Heart right ventricle (tissue), 16 donors: ENCODE measurements around the gene LRMDA. TPM values are rescaled to one million over a fixed set of nuclear protein-coding genes. Genes with fewer than 3 reads are reported as not detected.

Source experiments
- ATAC-seq, 8 donors: fragments of 200-7000 bp; cut with Tn5 transposase; one replicate each; pipeline ENCODE4 v1.9.1; 2020; ENCODE audit warnings: mild to moderate bottlenecking in 8 of 8, moderate library complexity in 8 of 8, moderate number of reproducible peaks in 1 of 8
- DNase-seq, 2 donors: peaks; one replicate each; pipeline ENCODE4 v3.0.0-alpha.2; 2020
- H3K27ac ChIP-seq, 10 donors: fragments of 200-600 bp; sonication (generic) in 2 of 10; one replicate each; pipeline versions ENCODE4 v1.5.0 to v1.8.0; 2020 to 2022; ENCODE audit warnings: mild to moderate bottlenecking in 3 of 10
- H3K27me3 ChIP-seq, 7 donors: fragments of 200-600 bp; one replicate each; pipeline ENCODE4 v1.8.0; 2021 to 2022; ENCODE audit warnings: mild to moderate bottlenecking in 2 of 7
- H3K36me3 ChIP-seq, 9 donors: fragments of 200-600 bp; sonication (generic) in 1 of 9; one replicate each; pipeline versions ENCODE4 v1.5.0 to v1.8.0; 2020 to 2022; ENCODE audit warnings: mild to moderate bottlenecking in 2 of 9
- H3K4me1 ChIP-seq, 9 donors: fragments of 200-600 bp; sonication (generic) in 1 of 9; one replicate each; pipeline versions ENCODE4 v1.5.0 to v1.8.0; 2020 to 2022; ENCODE audit warnings: mild to moderate bottlenecking in 4 of 9
- H3K4me3 ChIP-seq, 10 donors: fragments of 200-600 bp; sonication (generic) in 2 of 10; one replicate each; pipeline versions ENCODE4 v1.5.0 to v1.8.0; 2020 to 2022; ENCODE audit warnings: mild to moderate bottlenecking in 7 of 10, moderate library complexity in 2 of 10
- H3K9me3 ChIP-seq, 11 donors: fragments of 200-600 bp in 10 of 11; sonication (generic) in 2 of 11; one replicate each; pipeline versions ENCODE4 v1.5.0 to v1.8.0; 2013 to 2022; ENCODE audit warnings: mild to moderate bottlenecking in 2 of 11, control low read depth in 1 of 11, moderate library complexity in 1 of 11
- WGBS, 2 donors: extraction: QIAGEN DNeasy Blood & Tissue Kit; methylation state at CpG; one replicate each; pipeline ENCODE4 v1.1.7; 2013; ENCODE audit warnings: inconsistent platforms in 1 of 2; 5-methylcytosine and 5-hydroxymethylcytosine counted together
- intact Hi-C, 10 donors: fragments of 100-400 bp; cut with DNase I; formaldehyde crosslinking; loops; one replicate each; pipeline versions ENCODE4 v1.11.1 to v1.14.2; 2022
- polyA plus RNA-seq, 2 donors: library from polyadenylated mRNA; stranded (reverse); fragments of 200-250 nt; gene quantifications; one replicate each; pipeline ENCODE4 v1.2.3, GENCODE V29; 2013
- total RNA-seq, 10 donors: library from RNA; stranded (reverse); fragmentation: NEBNext Ultra II Directional in 3 of 10; extraction: Animal tissue kit (Norgen Biotek cat#: 25700) in 3 of 10; gene quantifications; one replicate each; pipeline versions ENCODE4 v1.2.1 to v1.2.4, GENCODE V29; 2021 to 2023
- TF ChIP-seq, protein P1 (sequence below), 9 donors: fragments of 200-600 bp; sonication (generic) in 2 of 9; IDR thresholded peaks; one replicate each; pipeline versions ENCODE4 v1.5.0 to v1.8.0; 2021 to 2022; ENCODE audit warnings: antibody characterized with exemption in 9 of 9, mild to moderate bottlenecking in 5 of 9, moderate library complexity in 1 of 9
- donor health status: Arrhythmogenic right ventricular cardiomyopathy.
- donor health status: ischemic (EF 13 %, LVEDD 7.1; RV severe dilation, severe dysfunction).
- donor health status: healthy with polysubstance abuse.
- donor health status: DM: no; HTN: yes; CAD: no.
- donor health status: DM: no; HTN: no; CAD: no.
- donor health status: ischemic (EF 25% LVEDD 6.9; RV normal size, moderate dysfunction).
- donor health status: ischemic (EF 25% LVEDD 5.7; RV mildly dilated, moderate dysfunction).
- donor health status: healthy.
- donor health status: DM: yes; HTN: yes; CAD: no.
- donor health status: Ischemic cardiomyopathy.
- donor health status: ischemic (EF 35%, LVEDD 5.7; RV mildly dilated, moderate dysfunction).
- donor health status: nonischemic (EF 11% LVEDD 7.7; RV severe dilation, severe dysfunction).
- donor health status: DM: yes; HTN: yes; CAD: no.
- donor health status: PGD.
- donor health status: ischemic (EF 29% LVEDD 5.4; RV normal size, mild dysfunction).
- donor health status: nonischemic (EF 23%, LVEDD 6.1; RV moderate dilation, normal function).

The LRMDA gene
- total and polyA plus RNA-seq, 12 donors, result 4.0 to 59.8 (median 12.7) TPM

DNA sequence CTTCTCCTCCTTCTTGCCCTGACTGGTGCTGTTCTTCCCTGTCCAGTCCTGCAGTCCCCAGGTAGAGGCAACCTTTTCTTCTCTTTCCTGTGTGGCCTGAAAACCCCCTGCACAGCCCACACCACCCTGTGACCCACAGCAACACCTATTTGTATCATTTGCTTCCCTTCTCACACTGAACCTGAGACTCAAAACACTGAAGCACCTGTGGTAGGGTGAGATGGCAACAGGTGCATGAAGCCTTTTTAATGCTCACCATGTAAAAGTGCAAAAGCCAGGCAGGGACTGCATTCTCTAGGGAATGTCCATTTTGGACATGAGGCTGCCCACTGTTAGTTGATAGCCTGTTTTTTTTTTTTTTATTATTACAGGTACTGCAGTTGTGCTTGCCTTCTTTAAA lies 71.4 kb downstream of the LRMDA start:
- DNase-seq (no peak), ATAC-seq (no peak)
- intact Hi-C loops, result no loop called here
- no peak overlapping the region for H3K4me3 ChIP-seq
- H3K27me3 ChIP-seq, result no peaks in the 10 kb centered on the region
- no peak overlapping the region for H3K27ac ChIP-seq
- peaks cover 0 to 29% (median 0%) of the 10 kb centered on the region in 9 donors for H3K4me1 ChIP-seq
- H3K9me3 ChIP-seq, result no peaks in the 10 kb centered on the region
- H3K36me3 ChIP-seq, result no peaks in the 10 kb centered on the region
- TF ChIP-seq, protein P1, sequence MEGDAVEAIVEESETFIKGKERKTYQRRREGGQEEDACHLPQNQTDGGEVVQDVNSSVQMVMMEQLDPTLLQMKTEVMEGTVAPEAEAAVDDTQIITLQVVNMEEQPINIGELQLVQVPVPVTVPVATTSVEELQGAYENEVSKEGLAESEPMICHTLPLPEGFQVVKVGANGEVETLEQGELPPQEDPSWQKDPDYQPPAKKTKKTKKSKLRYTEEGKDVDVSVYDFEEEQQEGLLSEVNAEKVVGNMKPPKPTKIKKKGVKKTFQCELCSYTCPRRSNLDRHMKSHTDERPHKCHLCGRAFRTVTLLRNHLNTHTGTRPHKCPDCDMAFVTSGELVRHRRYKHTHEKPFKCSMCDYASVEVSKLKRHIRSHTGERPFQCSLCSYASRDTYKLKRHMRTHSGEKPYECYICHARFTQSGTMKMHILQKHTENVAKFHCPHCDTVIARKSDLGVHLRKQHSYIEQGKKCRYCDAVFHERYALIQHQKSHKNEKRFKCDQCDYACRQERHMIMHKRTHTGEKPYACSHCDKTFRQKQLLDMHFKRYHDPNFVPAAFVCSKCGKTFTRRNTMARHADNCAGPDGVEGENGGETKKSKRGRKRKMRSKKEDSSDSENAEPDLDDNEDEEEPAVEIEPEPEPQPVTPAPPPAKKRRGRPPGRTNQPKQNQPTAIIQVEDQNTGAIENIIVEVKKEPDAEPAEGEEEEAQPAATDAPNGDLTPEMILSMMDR (IDR thresholded peaks at IDR 0.05), result no peak

DNA sequence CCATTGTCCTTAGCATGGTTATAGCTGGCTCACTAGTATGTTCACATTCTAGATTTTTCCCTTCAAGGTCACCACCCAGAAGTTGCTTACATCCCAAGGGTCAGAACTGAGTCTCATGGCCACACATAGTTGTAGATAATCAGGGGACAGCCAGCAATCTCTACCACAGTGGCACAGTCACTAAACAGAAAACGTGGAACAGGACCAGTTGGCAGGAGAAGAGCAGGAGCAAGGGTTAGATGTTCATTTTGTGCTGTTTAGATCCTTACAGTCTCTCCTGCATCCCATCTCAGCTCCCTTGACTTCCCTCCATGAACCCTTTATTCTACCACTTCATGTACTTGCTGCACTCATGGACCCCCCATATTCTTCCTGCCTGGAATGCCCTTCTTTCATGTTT lies 73.9 kb downstream of the LRMDA start:
- Histone ChIP-seq H3K9me3 (no peaks in the 10 kb centered on the region), H3K27me3 (no peaks in the 10 kb centered on the region), H3K36me3 (no peaks in the 10 kb centered on the region), H3K4me1 (peaks cover 0 to 21% (median 9%) of the 10 kb centered on the region in 9 donors), H3K4me3 (no peak overlapping the region), H3K27ac (no peak overlapping the region)
- DNase-seq (no peak), ATAC-seq (no peak)
- TF ChIP-seq, protein P1 (IDR thresholded peaks at IDR 0.05), result no peak
- intact Hi-C loops, result no loop called here
- WGBS, 2 donors, result 84 to 86% methylated on average over 1 of the region's 1 CpG

DNA sequence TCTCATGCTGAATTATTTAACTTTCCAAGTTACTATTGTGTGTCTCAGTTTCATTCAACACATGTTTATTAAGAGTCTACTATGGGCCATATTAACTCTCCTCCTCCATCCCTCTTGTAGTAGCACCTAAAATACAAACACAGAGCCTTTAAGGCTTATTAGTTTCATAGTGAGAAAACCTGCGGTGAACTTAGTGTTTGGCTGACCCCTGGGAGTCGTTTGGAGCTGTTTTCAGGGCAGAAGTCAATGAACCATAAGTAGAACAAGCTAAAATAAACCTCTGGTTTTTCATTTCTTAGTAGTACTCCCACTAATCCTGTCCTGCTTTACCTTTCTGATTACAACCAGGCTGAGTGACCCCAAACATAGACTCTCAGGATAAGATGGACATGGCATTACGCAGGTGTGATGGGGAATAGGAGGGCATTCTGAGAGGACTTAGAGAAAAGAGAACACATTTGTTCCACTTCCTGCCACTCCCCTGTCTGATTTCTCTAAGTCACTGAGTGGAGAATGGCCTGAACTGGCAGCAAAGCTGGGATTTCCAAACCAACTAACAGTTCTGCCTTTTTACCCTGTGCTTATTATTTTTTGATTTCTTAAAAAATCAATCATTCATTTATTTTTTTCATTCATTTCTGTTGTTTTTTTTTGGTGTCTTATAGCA lies 74.5 kb downstream of the LRMDA start:
- no peak for ATAC-seq
- 72 to 75% methylated on average over 3 of the region's 3 CpGs for WGBS, 2 donors

DNA sequence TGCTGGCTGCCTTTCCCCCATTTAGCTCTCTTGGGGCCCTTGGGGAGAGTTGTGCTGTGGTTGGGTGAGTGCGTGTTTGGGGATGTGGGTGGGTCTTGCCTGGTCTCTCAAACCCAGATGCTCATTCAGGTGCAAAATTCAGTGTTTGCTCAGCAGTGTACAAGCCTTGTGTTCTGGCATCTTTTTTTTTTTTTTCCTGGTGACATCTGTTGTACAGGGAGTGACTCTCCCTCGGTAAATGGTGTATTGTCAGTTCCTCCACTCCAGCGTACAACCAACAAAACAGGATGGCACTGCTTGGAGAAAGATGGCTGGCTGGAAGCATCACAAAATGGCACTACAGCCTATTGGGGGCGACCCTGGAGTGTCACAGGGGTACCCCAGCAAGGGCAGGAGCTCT lies 75.5 kb downstream of the LRMDA start:
- DNase-seq, result no peak
- Histone ChIP-seq H3K36me3 (no peaks in the 10 kb centered on the region), H3K4me1 (peaks cover 0 to 22% (median 9%) of the 10 kb centered on the region in 9 donors), H3K27me3 (no peaks in the 10 kb centered on the region), H3K27ac (no peak overlapping the region), H3K4me3 (no peak overlapping the region), H3K9me3 (no peaks in the 10 kb centered on the region)
- no peak for ATAC-seq
- intact Hi-C loops, result no loop called here
- TF ChIP-seq, protein P1 (IDR thresholded peaks at IDR 0.05), result no peak
- WGBS, 2 donors, result 94 to 95% methylated on average over 4 of the region's 4 CpGs

More for the DNA sequence above, 74.5 kb downstream of the LRMDA start:
- Histone ChIP-seq H3K27me3 (no peaks in the 10 kb centered on the region), H3K4me3 (no peak overlapping the region), H3K36me3 (no peaks in the 10 kb centered on the region), H3K4me1 (peaks cover 0 to 21% (median 9%) of the 10 kb centered on the region in 9 donors), H3K27ac (no peak overlapping the region), H3K9me3 (no peaks in the 10 kb centered on the region)
- intact Hi-C loops, result no loop called here
- no peak for DNase-seq
- TF ChIP-seq, protein P1 (IDR thresholded peaks at IDR 0.05), result no peak
